H9 (cell line): ENCODE measurements around the gene ABCA3. TPM values are rescaled to one million over a fixed set of nuclear protein-coding genes. Genes with fewer than 3 reads are reported as not detected.

Source experiments
- DNase-seq: peaks from one replicate; pipeline ENCODE4 v3.0.0-alpha.2; 2017
- H2AFZ ChIP-seq: one replicate; pipeline ENCODE4 v1.6.1; 2013; ENCODE audit warnings: mild to moderate bottlenecking, low read length, control low read depth, moderate library complexity
- H2AK5ac ChIP-seq: 2 replicates; pipeline ENCODE4 v1.6.1; 2013; ENCODE audit warnings: low read length, control low read depth, mixed read lengths; ENCODE audit not compliant: insufficient read length
- H2BK120ac ChIP-seq: one replicate; pipeline ENCODE4 v1.6.1; 2013; ENCODE audit warnings: low read depth, mild to moderate bottlenecking, low read length, control low read depth, inconsistent platforms; ENCODE audit not compliant: poor library complexity, severe bottlenecking
- H2BK12ac ChIP-seq: 2 replicates; pipeline ENCODE4 v1.6.1; 2013; ENCODE audit warnings: low read length, control low read depth, mixed read lengths, low read depth; ENCODE audit not compliant: insufficient read length
- H2BK15ac ChIP-seq: 2 replicates; pipeline ENCODE4 v1.6.1; 2013; ENCODE audit warnings: low read depth, low read length, control low read depth
- H2BK20ac ChIP-seq: one replicate; pipeline ENCODE4 v1.6.1; 2013; ENCODE audit warnings: low read depth, mild to moderate bottlenecking, low read length, control low read depth, inconsistent platforms; ENCODE audit not compliant: poor library complexity, severe bottlenecking
- H2BK5ac ChIP-seq: 2 replicates; pipeline ENCODE4 v1.6.1; 2013; ENCODE audit warnings: low read length, control low read depth, mixed read lengths; ENCODE audit not compliant: insufficient read length
- H3K14ac ChIP-seq: 2 replicates; pipeline ENCODE4 v1.6.1; 2013; ENCODE audit warnings: low read length, control low read depth; ENCODE audit not compliant: insufficient read depth
- H3K18ac ChIP-seq: 2 replicates; pipeline ENCODE4 v1.6.1; 2013; ENCODE audit warnings: low read depth, mild to moderate bottlenecking, mixed read lengths, low read length, control low read depth; ENCODE audit not compliant: insufficient read length
- H3K23ac ChIP-seq: 2 replicates; pipeline ENCODE4 v1.6.1; 2013; ENCODE audit warnings: low read length, control low read depth, mixed read lengths, low read depth; ENCODE audit not compliant: insufficient read length
- H3K23me2 ChIP-seq: 2 replicates; pipeline ENCODE4 v1.6.1; 2013; ENCODE audit warnings: low read depth, mild to moderate bottlenecking, mixed read lengths, low read length, control low read depth; ENCODE audit not compliant: insufficient read length, poor library complexity, severe bottlenecking
- H3K27ac ChIP-seq: 2 replicates; pipeline ENCODE4 v1.5.1; 2013; ENCODE audit warnings: low read length, control low read depth, mixed read lengths, low read depth; ENCODE audit not compliant: insufficient read length
- H3K27me3 ChIP-seq: 2 replicates; pipeline ENCODE4 v1.6.1; 2013; ENCODE audit warnings: low read length, control low read depth, inconsistent platforms; ENCODE audit not compliant: insufficient read depth
- H3K4ac ChIP-seq: 2 replicates; pipeline ENCODE4 v1.6.1; 2013; ENCODE audit warnings: low read depth, mild to moderate bottlenecking, control low read depth, inconsistent platforms, low read length, moderate library complexity
- H3K4me1 ChIP-seq: 2 replicates; pipeline ENCODE4 v1.6.1; 2013; ENCODE audit warnings: low read length, control low read depth, inconsistent platforms; ENCODE audit not compliant: insufficient read depth
- H3K4me2 ChIP-seq: 2 replicates; pipeline ENCODE4 v1.6.1; 2013; ENCODE audit warnings: low read length, control low read depth, mixed read lengths; ENCODE audit not compliant: insufficient read length, insufficient read depth
- H3K56ac ChIP-seq: 2 replicates; pipeline ENCODE4 v1.6.1; 2013; ENCODE audit warnings: low read depth, mild to moderate bottlenecking, mixed read lengths, low read length, control low read depth; ENCODE audit not compliant: insufficient read length
- H3K79me1 ChIP-seq: 2 replicates; pipeline ENCODE4 v1.6.1; 2013; ENCODE audit warnings: low read depth, mild to moderate bottlenecking, moderate library complexity, low read length, control low read depth, inconsistent platforms; ENCODE audit not compliant: insufficient read depth, poor library complexity, severe bottlenecking
- H3K79me2 ChIP-seq: 2 replicates; pipeline ENCODE4 v1.6.1; 2013; ENCODE audit warnings: low read length, control low read depth, inconsistent platforms; ENCODE audit not compliant: insufficient read depth
- H3K9ac ChIP-seq: 2 replicates; pipeline ENCODE4 v1.6.1; 2013; ENCODE audit warnings: low read length, control low read depth, mixed read lengths; ENCODE audit not compliant: insufficient read length; ENCODE audit errors: extremely low read depth
- H3K9me3 ChIP-seq: one replicate; pipeline ENCODE4 v1.6.1; 2013; ENCODE audit warnings: low read depth, low read length, inconsistent platforms; ENCODE audit not compliant: control insufficient read depth
- H3T11ph ChIP-seq: one replicate; pipeline ENCODE4 v1.6.1; 2013; ENCODE audit warnings: mild to moderate bottlenecking, low read length, control low read depth, inconsistent platforms
- H4K20me1 ChIP-seq: one replicate; pipeline ENCODE4 v1.6.1; 2013; ENCODE audit not compliant: control insufficient read depth, insufficient read length, insufficient read depth
- H4K5ac ChIP-seq: 2 replicates; pipeline ENCODE4 v1.6.1; 2013; ENCODE audit warnings: low read depth, mild to moderate bottlenecking, mixed read lengths, low read length, control low read depth; ENCODE audit not compliant: insufficient read length
- H4K8ac ChIP-seq: replicated peaks from 2 replicates; pipeline ENCODE4 v1.6.1; 2013; ENCODE audit warnings: low read length, control low read depth, mixed read lengths, low read depth; ENCODE audit not compliant: insufficient read length
- H4K91ac ChIP-seq: 2 replicates; pipeline ENCODE4 v1.6.1; 2013; ENCODE audit warnings: low read depth, mild to moderate bottlenecking, moderate library complexity, mixed read lengths, low read length, control low read depth; ENCODE audit not compliant: insufficient read length
- H3K27ac Mint-ChIP-seq, 3 experiments: 2 replicates in 2 of 3; 3 replicates in 1 of 3; pipeline ENCODE4 v1.8.0; 2020 to 2021; ENCODE audit warnings: mixed read lengths in 3 of 3, mild to moderate bottlenecking in 1 of 3, moderate library complexity in 1 of 3
- H3K27me3 Mint-ChIP-seq: 2 replicates; pipeline ENCODE4 v1.8.0; 2021; ENCODE audit warnings: low read depth, mild to moderate bottlenecking, moderate library complexity, mixed read lengths
- H3K36me3 Mint-ChIP-seq, 3 experiments: 2 replicates in 2 of 3; 3 replicates in 1 of 3; pipeline ENCODE4 v1.8.0; 2020 to 2021; ENCODE audit warnings: low read depth in 3 of 3, mixed read lengths in 3 of 3; ENCODE audit not compliant: insufficient read depth in 1 of 3
- H3K4me1 Mint-ChIP-seq, 2 experiments: 2 replicates each; pipeline ENCODE4 v1.8.0; 2020; ENCODE audit warnings: mixed read lengths in 2 of 2
- H3K4me3 Mint-ChIP-seq, 2 experiments: 2 replicates in 1 of 2; 3 replicates in 1 of 2; pipeline ENCODE4 v1.8.0; 2020 to 2021; ENCODE audit warnings: mild to moderate bottlenecking in 2 of 2, mixed read lengths in 2 of 2, moderate library complexity in 1 of 2
- H3K9me3 Mint-ChIP-seq, 2 experiments: 2 replicates in 1 of 2; 3 replicates in 1 of 2; pipeline ENCODE4 v1.8.0; 2020; ENCODE audit warnings: mild to moderate bottlenecking in 2 of 2, mixed read lengths in 2 of 2, moderate library complexity in 1 of 2
- CTCF ChIP-seq: fragments of 200-600 bp; sonication (generic); conservative IDR thresholded peaks from 3 replicates; pipeline ENCODE4 v1.8.0; 2021; ENCODE audit warnings: antibody characterized with exemption, mild to moderate bottlenecking
- WGBS: extraction: QIAGEN DNeasy Blood & Tissue Kit; methylation state at CpG from one replicate; pipeline ENCODE4 v1.1.7; 2013; ENCODE audit warnings: missing lambda C conversion rate, low lambda C conversion rate, mixed read lengths; ENCODE audit not compliant: insufficient read length; ENCODE audit errors: extremely low coverage; 5-methylcytosine and 5-hydroxymethylcytosine counted together
- total RNA-seq: library from RNA; stranded (reverse); gene quantifications from 2 replicates; pipeline ENCODE4 v1.2.1, GENCODE V29; 2021

The ABCA3 gene
- total RNA-seq, 1 experiment from 2014 or later: 8.0 TPM

- no peak overlapping the region for H2BK15ac ChIP-seq
- peak; percentile 53 for DNase-seq
- Mint-ChIP-seq H3K36me3 (peaks cover 0 to 6% (median 5%) of the 10 kb centered on the region in 3 experiments; a peak in 6 of 7 replicates), H3K9me3 (peaks cover 5 to 11% of the 10 kb centered on the region in 2 experiments), H3K27me3 (peaks cover 56% of the 10 kb centered on the region), H3K4me1 (peaks cover 6 to 8% of the 10 kb centered on the region in 2 experiments), H3K4me3 (no peak overlapping the region), H3K27ac (no peak overlapping the region)
- no peak overlapping the region for H2AFZ ChIP-seq
- no peak overlapping the region for H3K14ac ChIP-seq
- H3K9ac ChIP-seq: no peak overlapping the region
- H3K79me1 ChIP-seq: no peaks in the 10 kb centered on the region
- H2BK5ac ChIP-seq: no peak overlapping the region
- no peak overlapping the region for H3T11ph ChIP-seq
- peaks cover 8% of the 10 kb centered on the region for H3K23me2 ChIP-seq
- no peak overlapping the region for H3K27ac ChIP-seq
- WGBS: no CpG with 5 or more reads among the region's 77 CpGs
- no peak overlapping the region for H2BK12ac ChIP-seq
- no peak overlapping the region for H3K4ac ChIP-seq
- H3K27me3 ChIP-seq: peaks cover 9% of the 10 kb centered on the region; the same call in 1 of the 2 replicates
- H4K8ac ChIP-seq: no peak overlapping the region
- no peaks in the 10 kb centered on the region for H3K79me2 ChIP-seq
- H4K91ac ChIP-seq: no peak overlapping the region
- H3K4me1 ChIP-seq: no peaks in the 10 kb centered on the region
- no peak overlapping the region for H2BK20ac ChIP-seq
- no peaks in the 10 kb centered on the region for H3K9me3 ChIP-seq
- no peak for TF ChIP-seq CTCF
- H3K4me2 ChIP-seq: no peak overlapping the region
- H4K5ac ChIP-seq: no peak overlapping the region
- no peaks in the 10 kb centered on the region for H4K20me1 ChIP-seq
- H2BK120ac ChIP-seq: no peak overlapping the region
- H3K23ac ChIP-seq: no peak overlapping the region
- H2AK5ac ChIP-seq: no peak overlapping the region
- no peak overlapping the region for H3K18ac ChIP-seq
- H3K56ac ChIP-seq: no peak overlapping the region
Measured at GRCh38 chr16:2341456-2342447, 1.2 kb upstream of the ABCA3 start.
